Inferior parietal cortex (tissue), 1 donor: ENCODE data around the gene KRIT1.
"Not testable (repeated sequence)": the region's sequence is repeated elsewhere in the genome, so short reads cannot be mapped to it uniquely, and the experiment has no call there.

ENCODE experiments used
- DNase-seq: peaks from one replicate; pipeline ENCODE4 v3.0.0-alpha.2; 2016; ENCODE audit errors: extremely low spot score

KRIT1 gene

GRCh38 chr7:92245487-92246359 lies at the start of gene KRIT1, which contains the start of gene ANKIB1:
KRIT1 (minus strand) TSS chr7:92245914; CDS start chr7:92242135, 3,779 bp downstream.
ANKIB1 (plus strand) TSS chr7:92245974; CDS start chr7:92294979, 49,005 bp downstream.
- DNase-seq = peak; percentile 89

GRCh38 chr7:92295391-92295790 lies 49.7 kb upstream of the KRIT1 start:
- DNase-seq = no peak

- no peak for DNase-seq
Observed at GRCh38 chr7:92293896-92294590, 48.3 kb upstream of the KRIT1 start.

GRCh38 chr7:92292981-92293380 lies 47.3 kb upstream of the KRIT1 start:
- DNase-seq = no peak

- DNase-seq = no peak
Observed at GRCh38 chr7:92289321-92289720, 43.6 kb upstream of the KRIT1 start.

- DNase-seq = no peak
Observed at GRCh38 chr7:92282930-92283329, 37.2 kb upstream of the KRIT1 start.

GRCh38 chr7:92282221-92282814 lies 36.6 kb upstream of the KRIT1 start:
- DNase-seq = no peak

- DNase-seq = no peak
Observed at GRCh38 chr7:92281031-92281430, 35.3 kb upstream of the KRIT1 start.

- no peak for DNase-seq
Observed at GRCh38 chr7:92279396-92280031, 33.8 kb upstream of the KRIT1 start.

GRCh38 chr7:92276460-92276864 lies 30.7 kb upstream of the KRIT1 start:
- no peak for DNase-seq

GRCh38 chr7:92275327-92275726 lies 29.6 kb upstream of the KRIT1 start:
- no peak for DNase-seq

GRCh38 chr7:92268921-92269320 lies 23.2 kb upstream of the KRIT1 start:
- no peak for DNase-seq

- DNase-seq = no peak
Observed at GRCh38 chr7:92266415-92267241, 20.9 kb upstream of the KRIT1 start.

GRCh38 chr7:92260248-92260781 lies 14.6 kb upstream of the KRIT1 start:
- no peak for DNase-seq

- no peak for DNase-seq
Observed at GRCh38 chr7:92259610-92260247, 14.0 kb upstream of the KRIT1 start.

- no peak for DNase-seq
Observed at GRCh38 chr7:92259062-92259461, 13.3 kb upstream of the KRIT1 start.

- DNase-seq = no peak
Observed at GRCh38 chr7:92255308-92255707, 9.6 kb upstream of the KRIT1 start.

GRCh38 chr7:92254800-92255199 lies 9.1 kb upstream of the KRIT1 start:
- not testable (repeated sequence) for DNase-seq

- peak; percentile 65 for DNase-seq
Observed at GRCh38 chr7:92253251-92253650, 7.5 kb upstream of the KRIT1 start.

GRCh38 chr7:92251181-92251580 lies 5.5 kb upstream of the KRIT1 start:
- DNase-seq = no peak
